SK-N-SH treated with all-trans-retinoic acid at 6 μM for 48 hours (cell line): ENCODE data around the gene CPNE4.

Source experiments
- ARNTL ChIP-seq: fragments of 450-650 bp; formaldehyde crosslinking; IDR thresholded peaks from 2 replicates; pipeline ENCODE4 v1.5.0; 2020; ENCODE audit warnings: low read depth, mild to moderate bottlenecking, moderate library complexity, borderline replicate concordance
- BACH2 ChIP-seq: fragments of 250-450 bp; sonication (Bioruptor Pico); IDR thresholded peaks from 2 replicates; pipeline ENCODE4 v1.9.0; 2021; ENCODE audit warnings: mild to moderate bottlenecking, borderline replicate concordance
- ESRRG ChIP-seq: fragments of 250-450 bp; sonication (Bioruptor Pico); IDR thresholded peaks from 2 replicates; pipeline ENCODE4 v1.6.1; 2021; ENCODE audit warnings: mild to moderate bottlenecking
- PPARA ChIP-seq: fragments of 250-450 bp; sonication (Bioruptor Pico); IDR thresholded peaks from 2 replicates; pipeline ENCODE4 v1.5.0; 2020; ENCODE audit warnings: mild to moderate bottlenecking, borderline replicate concordance
- TOX ChIP-seq: fragments of 250-450 bp; sonication (Bioruptor Pico); IDR thresholded peaks from 2 replicates; pipeline ENCODE4 v1.8.0; 2021; ENCODE audit warnings: mild to moderate bottlenecking, moderate library complexity, borderline replicate concordance
- ZFP3 ChIP-seq: fragments of 250-450 bp; sonication (Bioruptor Pico); IDR thresholded peaks from 2 replicates; pipeline ENCODE4 v1.5.0; 2020; ENCODE audit warnings: mild to moderate bottlenecking, moderate library complexity
- TF ChIP-seq, protein P1 (sequence below): fragments of 250-450 bp; sonication (Bioruptor Pico); IDR thresholded peaks from 2 replicates; pipeline ENCODE4 v1.5.1; 2020; ENCODE audit warnings: low read depth, mild to moderate bottlenecking, moderate library complexity
- TF ChIP-seq, protein P2 (sequence below): fragments of 250-450 bp; sonication (Bioruptor Pico); IDR thresholded peaks from 2 replicates; pipeline ENCODE4 v1.8.0; 2020; ENCODE audit warnings: mild to moderate bottlenecking, moderate library complexity, borderline replicate concordance

DNA sequence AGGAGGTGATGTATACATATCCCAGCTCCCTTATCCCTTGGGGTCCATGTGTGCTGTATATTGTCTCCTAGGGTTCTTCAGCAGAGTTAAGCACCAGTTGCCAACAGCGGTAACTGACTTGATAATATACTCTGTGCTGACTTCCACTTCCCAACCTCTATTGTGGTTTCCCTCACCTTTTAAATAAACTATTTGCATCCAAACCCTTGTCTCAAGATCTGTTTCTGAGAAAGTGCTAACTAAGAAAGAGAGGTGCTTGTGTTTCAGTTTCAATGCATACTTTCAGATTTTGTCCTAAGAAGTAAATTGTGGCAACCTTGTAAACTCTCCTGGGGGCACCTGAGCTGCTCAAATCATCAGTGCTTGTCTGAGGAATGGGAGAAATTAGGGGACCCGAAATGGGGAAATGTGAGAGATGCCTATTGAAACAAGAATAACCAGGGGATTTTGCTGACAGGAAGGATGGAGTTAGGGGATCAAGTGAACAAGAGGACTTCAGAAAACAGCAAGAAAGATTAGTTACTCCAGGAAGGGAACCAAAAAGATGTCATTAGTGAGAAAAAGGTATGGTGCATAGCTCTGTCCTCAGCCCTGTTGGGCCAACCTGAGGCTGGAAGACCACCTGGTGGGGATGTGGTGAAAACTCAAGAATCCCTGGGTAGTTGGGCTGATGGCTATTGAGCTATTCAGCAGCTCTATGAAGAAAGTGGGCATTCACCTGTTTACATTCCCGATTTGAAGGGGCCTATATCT is 481.1 kb downstream of the CPNE4 start:
- TF ChIP-seq, protein P1, sequence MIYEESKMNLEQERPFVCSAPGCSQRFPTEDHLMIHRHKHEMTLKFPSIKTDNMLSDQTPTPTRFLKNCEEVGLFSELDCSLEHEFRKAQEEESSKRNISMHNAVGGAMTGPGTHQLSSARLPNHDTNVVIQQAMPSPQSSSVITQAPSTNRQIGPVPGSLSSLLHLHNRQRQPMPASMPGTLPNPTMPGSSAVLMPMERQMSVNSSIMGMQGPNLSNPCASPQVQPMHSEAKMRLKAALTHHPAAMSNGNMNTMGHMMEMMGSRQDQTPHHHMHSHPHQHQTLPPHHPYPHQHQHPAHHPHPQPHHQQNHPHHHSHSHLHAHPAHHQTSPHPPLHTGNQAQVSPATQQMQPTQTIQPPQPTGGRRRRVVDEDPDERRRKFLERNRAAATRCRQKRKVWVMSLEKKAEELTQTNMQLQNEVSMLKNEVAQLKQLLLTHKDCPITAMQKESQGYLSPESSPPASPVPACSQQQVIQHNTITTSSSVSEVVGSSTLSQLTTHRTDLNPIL (CRISPR knock-in tag) = no peak
- TF ChIP-seq ARNTL (CRISPR knock-in tag) (no peak), ESRRG (CRISPR knock-in tag) (no peak), BACH2 (CRISPR knock-in tag) (no peak), PPARA (CRISPR knock-in tag) (no peak), ZFP3 (CRISPR knock-in tag) (no peak), TOX (no peak)
- TF ChIP-seq, protein P2, sequence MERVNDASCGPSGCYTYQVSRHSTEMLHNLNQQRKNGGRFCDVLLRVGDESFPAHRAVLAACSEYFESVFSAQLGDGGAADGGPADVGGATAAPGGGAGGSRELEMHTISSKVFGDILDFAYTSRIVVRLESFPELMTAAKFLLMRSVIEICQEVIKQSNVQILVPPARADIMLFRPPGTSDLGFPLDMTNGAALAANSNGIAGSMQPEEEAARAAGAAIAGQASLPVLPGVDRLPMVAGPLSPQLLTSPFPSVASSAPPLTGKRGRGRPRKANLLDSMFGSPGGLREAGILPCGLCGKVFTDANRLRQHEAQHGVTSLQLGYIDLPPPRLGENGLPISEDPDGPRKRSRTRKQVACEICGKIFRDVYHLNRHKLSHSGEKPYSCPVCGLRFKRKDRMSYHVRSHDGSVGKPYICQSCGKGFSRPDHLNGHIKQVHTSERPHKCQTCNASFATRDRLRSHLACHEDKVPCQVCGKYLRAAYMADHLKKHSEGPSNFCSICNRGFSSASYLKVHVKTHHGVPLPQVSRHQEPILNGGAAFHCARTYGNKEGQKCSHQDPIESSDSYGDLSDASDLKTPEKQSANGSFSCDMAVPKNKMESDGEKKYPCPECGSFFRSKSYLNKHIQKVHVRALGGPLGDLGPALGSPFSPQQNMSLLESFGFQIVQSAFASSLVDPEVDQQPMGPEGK (CRISPR knock-in tag) = no peak
